SW480 (cell line): ENCODE data around the gene GOLGA5.
A peak's percentile ranks its signal among the peaks of the same experiment; 100 is the strongest.
"Not testable (repeated sequence)": the region's sequence is repeated elsewhere in the genome, so short reads cannot be mapped to it uniquely, and the experiment has no call there.

Experiments used
- DNase-seq: peaks from one replicate; pipeline ENCODE4 v3.0.0-alpha.2; 2016; ENCODE audit warnings: low spot score

Gene GOLGA5

GRCh38 chr14:92780444-92781232 is 13.5 kb upstream of the GOLGA5 start:
- DNase-seq = no peak

DNA sequence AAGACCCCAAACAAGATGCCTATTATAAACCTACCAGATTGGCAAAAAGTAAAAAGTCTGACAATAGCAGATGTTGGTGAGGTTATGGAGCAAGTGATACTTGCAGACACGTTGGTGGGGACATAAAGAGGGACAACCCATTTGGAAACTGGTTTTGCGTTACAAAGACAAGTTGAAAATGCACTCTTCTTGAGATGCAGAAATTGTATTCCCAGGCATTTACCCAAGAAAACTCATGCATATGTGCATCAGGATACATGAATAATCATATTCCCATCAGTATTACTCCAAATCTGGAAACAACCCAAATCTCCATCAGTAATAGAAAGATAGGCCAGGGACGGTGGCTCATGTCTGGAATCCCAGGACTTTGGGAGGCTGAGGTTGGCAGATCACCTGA is 12.8 kb upstream of the GOLGA5 start:
- DNase-seq = no peak

- DNase-seq = peak; percentile 88
These were observed 10.2 kb upstream of the GOLGA5 start for GRCh38 chr14:92783813-92784431.

DNA sequence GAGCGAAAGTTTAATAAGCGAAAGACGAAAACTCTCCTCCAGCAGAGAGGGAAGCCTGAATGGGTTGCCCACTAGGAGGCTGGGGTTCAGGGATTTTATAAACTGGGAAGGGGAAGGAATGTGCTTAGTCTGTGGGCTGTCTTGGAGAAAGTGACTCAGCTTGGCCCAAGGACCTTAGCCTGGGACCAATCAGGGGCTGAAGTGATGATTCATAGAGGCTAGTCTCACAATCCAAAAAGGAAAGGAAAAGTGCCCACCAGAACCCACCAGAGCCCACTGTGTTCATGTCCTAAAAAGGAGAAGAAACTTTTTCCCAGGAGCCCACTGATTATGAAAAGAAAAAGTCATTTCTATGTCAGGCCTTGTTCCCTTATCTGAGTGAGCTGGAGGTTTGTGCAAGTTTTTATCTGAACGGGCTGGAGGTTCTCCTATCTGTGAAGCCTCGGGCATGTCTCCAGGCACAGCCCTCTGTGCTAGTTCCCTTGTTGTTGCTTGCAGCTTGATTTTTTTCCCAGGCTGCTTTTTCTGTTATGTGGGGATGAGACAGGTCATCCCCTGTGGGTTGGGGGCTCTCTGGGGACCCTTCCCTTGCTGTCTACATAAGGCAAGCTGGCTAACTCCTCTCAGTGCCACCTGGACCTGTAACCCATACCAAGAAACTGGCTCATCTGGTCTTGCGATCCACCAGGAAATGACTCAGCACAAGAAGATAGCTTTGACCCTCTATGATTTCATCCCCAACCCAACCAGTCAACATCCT is 8.3 kb upstream of the GOLGA5 start:
- peak; percentile 11 for DNase-seq

- no peak for DNase-seq
These were observed 7.7 kb upstream of the GOLGA5 start for GRCh38 chr14:92786427-92786756.

DNA sequence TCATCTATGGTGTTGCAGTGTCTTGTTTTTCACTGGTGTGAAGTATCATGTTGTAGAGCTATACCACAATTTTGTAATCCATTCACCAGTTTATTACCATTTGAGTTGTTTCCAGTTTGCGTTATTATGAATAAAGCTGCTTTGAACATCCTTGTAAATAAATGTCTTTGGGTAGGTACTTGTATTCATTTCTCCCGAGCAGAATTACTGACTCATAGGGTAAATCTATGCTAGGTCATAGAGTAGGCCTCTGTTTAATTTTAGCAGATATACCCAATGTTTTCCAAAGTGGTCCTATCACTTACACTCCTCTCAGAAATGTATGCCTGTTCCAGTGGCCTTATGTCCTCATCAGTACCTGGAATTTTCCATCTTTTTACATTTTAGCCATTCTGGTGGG is 6.6 kb upstream of the GOLGA5 start:
- no peak for DNase-seq

DNA sequence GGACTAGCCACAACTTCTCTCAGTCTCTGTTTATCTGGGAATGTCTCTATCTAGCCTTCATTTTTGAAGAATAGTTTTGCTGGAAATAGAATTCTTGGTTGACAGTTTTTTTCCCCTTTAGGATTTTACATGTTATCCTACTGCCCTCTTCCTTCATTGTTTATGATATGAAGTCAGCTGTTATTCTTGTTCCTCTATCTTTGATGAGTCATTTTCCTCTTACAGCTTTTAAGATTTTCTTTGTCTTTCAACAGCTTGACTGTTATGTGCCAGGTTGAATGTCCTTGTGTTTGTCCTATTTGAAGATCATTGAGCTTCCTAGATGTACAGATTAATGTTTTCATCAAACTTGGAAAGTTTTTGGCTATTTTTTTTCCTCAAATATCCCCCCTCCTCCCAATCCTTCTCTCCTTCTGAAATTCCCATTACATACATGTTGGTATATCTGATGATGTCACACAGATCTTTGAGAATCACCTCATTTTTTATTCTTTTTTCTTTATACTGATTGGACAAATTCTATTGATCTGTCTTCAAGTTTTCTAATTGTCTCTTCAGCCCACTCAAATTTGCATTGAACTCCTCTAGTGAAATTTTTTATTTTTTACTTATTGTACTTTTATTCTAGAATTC is 4.5 kb upstream of the GOLGA5 start:
- peak; percentile 37 for DNase-seq

DNA sequence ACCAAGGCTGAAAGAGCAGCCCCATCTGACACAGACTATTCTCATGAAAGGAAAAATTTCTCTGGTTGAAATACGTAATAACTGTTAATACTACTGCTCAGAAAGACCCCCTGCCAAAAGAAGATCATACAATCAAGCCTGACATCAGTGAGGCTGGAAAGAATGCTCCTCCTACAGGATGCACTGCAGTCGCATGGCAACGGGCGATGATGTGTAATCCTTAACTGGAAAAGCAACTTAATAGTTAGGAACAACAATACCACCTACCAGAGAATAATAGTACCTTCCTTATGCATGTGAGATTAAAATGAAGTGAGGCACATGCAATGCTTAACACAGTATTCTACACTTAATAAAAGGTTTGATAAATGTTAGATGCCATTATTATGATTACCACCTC is 1.2 kb upstream of the GOLGA5 start:
- no peak for DNase-seq

GRCh38 chr14:92794547-92794941 is 439 bp downstream of the GOLGA5 start:
- DNase-seq = peak; percentile 11

DNA sequence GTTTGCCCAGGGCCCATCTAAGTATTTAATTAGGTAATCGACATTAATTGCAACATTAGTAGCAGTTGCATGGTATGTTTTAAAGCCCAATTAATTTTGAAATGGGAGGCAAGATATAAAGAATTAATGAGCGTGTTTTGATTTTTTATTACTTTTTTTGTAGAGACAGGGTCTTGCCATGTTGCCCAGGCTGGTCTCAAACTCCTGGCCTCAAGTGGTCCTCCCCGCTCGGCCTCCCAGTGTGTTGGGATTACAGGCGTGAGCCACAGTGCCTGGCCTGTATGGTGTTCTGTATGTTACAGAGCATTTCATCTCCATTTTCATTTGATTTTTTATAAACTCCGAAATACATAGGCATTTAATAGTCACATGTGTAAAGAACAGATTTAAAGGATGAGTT is 856 bp downstream of the GOLGA5 start:
- no peak for DNase-seq

DNA sequence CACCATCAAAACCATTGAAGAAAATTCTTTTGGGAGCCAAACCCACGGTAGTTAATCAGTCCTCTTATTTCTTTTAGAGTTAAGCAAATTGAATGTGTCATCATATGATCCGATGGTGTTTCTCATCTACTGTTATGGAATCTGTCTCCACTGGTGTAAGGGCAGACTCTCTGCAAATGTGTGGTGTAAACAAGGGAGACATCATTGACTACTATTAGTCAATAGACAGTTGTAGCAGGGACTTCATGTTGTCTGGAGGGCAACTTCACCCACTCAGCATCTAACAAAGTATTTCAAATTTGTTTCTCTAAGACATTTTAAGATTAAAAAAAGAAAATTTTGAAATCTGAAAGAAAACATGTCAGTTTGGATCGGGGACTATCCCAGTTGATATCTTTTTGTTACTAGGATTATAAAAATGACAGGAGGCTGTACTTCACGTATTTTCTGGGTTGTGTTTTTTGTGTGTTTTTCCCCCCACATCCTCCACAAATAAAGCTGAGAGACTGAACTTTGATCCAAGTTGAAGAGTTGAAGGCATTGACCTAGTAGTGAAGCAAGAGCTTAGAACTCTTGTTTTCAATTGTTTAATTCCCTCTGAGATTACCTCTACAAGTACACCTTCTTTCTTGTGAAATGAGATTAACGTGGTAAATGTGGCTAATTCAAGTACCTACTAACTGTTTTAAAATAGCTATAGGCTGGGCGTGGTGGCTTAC is 4.0 kb downstream of the GOLGA5 start:
- DNase-seq = no peak

DNA sequence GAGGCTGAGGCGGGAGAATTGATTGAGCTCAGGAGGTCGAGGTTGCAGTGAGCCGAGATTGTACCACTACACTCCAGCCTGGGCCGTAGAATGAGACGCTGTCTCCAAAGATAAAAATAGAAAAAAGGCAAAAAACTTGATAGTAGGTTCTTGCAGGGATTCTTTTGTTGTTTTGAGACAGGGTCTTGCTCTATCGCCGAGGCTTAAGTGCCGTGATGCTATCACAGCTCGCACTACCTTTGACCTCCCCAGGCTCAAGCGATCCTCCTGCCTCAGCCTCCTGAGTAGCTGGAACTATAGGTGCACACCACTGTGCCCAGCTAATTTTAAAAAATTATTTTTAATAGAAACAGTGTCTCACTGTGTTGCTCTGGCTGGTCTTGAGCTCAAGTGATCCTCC is 4.7 kb downstream of the GOLGA5 start:
- DNase-seq = no peak

- no peak for DNase-seq
These were observed 5.9 kb downstream of the GOLGA5 start for GRCh38 chr14:92800012-92800411.

- no peak for DNase-seq
These were observed 6.4 kb downstream of the GOLGA5 start for GRCh38 chr14:92800525-92800924.

DNA sequence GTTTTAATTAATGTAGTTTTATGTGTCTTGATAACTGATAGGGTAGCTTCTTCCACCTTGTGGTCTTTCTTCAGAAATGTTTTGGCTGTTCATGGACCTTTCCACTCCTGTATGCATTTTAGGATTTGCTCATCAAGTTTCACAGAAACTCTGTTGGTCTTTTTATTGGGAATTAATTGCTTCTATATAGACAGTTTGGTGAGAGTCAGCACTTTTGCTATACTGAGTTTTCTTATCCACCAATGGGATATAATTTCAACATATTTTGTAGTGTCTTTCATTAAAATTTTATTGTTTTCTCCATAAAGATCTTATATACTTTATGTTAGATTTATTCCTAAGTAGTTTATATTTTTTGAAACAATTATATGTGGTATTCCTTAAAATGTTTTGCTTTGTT is 7.8 kb downstream of the GOLGA5 start:
- DNase-seq = no peak

DNA sequence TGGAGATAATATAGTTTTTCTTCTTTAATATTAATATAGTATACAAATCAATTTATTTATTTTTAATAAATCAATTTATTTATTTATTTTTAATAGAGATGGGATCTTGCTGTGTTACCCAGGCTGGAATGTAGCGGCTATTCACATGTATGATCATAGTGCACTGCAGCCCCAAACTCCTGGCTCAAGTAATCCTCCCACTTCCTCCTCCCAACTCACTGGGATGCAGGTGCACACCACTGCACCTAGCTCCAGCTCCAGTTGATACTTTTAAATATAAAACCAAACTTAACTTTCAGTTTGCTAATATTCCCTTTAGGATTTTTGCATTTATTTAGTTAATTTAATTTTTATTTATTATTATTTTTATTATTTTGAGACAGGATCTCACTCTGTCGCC is 8.6 kb downstream of the GOLGA5 start:
- no peak for DNase-seq

- DNase-seq = no peak
These were observed 19.1 kb downstream of the GOLGA5 start for GRCh38 chr14:92813201-92813600.

GRCh38 chr14:92819011-92819597 is 25.0 kb downstream of the GOLGA5 start:
- DNase-seq = no peak

DNA sequence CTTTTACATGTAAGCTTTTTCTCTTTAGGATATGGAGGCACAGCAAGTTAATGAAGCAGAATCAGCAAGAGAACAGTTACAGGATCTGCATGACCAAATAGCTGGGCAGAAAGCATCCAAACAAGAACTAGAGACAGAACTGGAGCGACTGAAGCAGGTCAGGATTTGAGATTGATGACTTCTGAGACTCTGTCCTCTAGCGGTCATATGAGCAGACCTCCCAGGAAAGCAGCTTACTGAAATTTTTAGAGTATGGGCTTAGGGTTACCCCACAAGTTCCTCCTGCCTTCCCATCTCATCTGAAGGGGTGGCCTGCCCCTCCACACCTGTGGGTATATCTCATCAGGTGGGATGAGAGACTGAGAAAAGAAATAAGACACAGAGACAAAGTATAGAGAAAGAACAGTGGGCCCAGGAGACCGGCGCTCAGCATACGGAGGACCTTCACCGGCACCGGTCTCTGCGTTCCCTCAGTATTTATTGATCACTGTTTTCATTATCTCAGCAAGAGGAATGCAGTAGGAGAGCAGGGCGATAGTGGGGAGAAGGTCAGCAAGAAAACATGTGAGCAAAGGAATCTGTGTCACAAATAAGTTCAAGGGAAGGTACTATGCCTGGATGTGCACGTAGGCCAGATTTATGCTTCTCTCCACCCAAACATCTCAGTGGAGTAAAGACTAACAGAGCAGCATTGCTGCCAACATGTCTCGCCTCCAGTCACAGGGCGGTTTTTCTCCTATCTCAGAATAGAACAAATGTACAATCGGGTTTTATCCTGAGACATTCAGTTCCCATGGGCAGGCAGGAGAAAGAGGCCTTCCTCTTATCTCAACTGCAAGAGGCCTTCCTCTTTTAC is 25.8 kb downstream of the GOLGA5 start:
- not testable (repeated sequence) for DNase-seq

DNA sequence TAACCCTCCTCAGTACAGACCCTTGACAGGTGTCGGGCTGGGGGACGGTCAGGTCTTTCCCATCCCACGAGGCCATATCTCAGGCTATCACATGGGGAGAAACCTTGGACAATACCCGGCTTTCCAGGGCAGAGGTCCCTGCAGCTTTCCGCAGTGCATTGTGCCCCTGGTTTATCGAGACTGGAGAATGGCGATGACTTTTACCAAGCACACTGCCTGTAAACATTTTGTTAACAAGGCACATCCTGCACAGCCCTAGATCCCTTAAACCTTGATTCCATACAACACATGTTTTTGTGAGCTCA is 26.4 kb downstream of the GOLGA5 start:
- DNase-seq = not testable (repeated sequence)

GRCh38 chr14:92830902-92831301 is 36.8 kb downstream of the GOLGA5 start:
- no peak for DNase-seq
